Measurements from ENCODE around the gene DOK4.

DOK4 gene

GRCh38 chr16:57485916-57486857 is at the start of gene DOK4:
DOK4 (minus strand) TSS chr16:57486493; CDS start chr16:57479507, 6,986 bp downstream.
- peak; percentile 64 to 96 (median 79) for DNase-seq
- intact Hi-C loops (cut with DNase I): no loop called here

GRCh38 chr16:57535680-57536305 is 49.5 kb upstream of the DOK4 start:
- peak; percentile 76 to 98 (median 88) for DNase-seq
- intact Hi-C loops (cut with DNase I): no loop called here

- intact Hi-C loops (cut with DNase I): no loop called here
- peak in 2 of 10 donors; percentile 6 to 41 for DNase-seq
Observed at GRCh38 chr16:57534881-57535658, 48.8 kb upstream of the DOK4 start.

GRCh38 chr16:57534337-57534880 is 48.1 kb upstream of the DOK4 start:
- DNase-seq: peak in 3 of 10 donors; percentile 0 to 8 (median 6)
- intact Hi-C loops (cut with DNase I): no loop called here

GRCh38 chr16:57533431-57534336 is 47.4 kb upstream of the DOK4 start:
- DNase-seq: peak in 5 of 10 donors; percentile 6 to 76 (median 60)
- intact Hi-C loops (cut with DNase I): no loop called here

- DNase-seq: peak in 6 of 10 donors; percentile 2 to 57 (median 24)
Observed at GRCh38 chr16:57532266-57532625, 46.0 kb upstream of the DOK4 start.

GRCh38 chr16:57531635-57532265 is 45.5 kb upstream of the DOK4 start:
- peak in 6 of 10 donors; percentile 1 to 49 (median 8) for DNase-seq
- intact Hi-C loops (cut with DNase I): no loop called here

More at GRCh38 chr16:57532266-57532625, 46.0 kb upstream of the DOK4 start:
- intact Hi-C loops (cut with DNase I): no loop called here

GRCh38 chr16:57531253-57531575 is 44.9 kb upstream of the DOK4 start:
- DNase-seq: peak in 4 of 10 donors; percentile 2 to 10 (median 6)
- intact Hi-C loops (cut with DNase I): no loop called here

- intact Hi-C loops (cut with DNase I): no loop called here
Observed at GRCh38 chr16:57530522-57531252, 44.4 kb upstream of the DOK4 start.

GRCh38 chr16:57530104-57530521 is 43.8 kb upstream of the DOK4 start:
- peak in 4 of 10 donors; percentile 7 to 80 (median 40) for DNase-seq
- intact Hi-C loops (cut with DNase I): no loop called here

More at GRCh38 chr16:57530522-57531252, 44.4 kb upstream of the DOK4 start:
- DNase-seq: peak in 6 of 10 donors; percentile 1 to 68 (median 23)

GRCh38 chr16:57529391-57530103 is 43.3 kb upstream of the DOK4 start:
- DNase-seq: peak in 4 of 10 donors; percentile 2 to 57 (median 47)

GRCh38 chr16:57528499-57529390 is 42.5 kb upstream of the DOK4 start:
- DNase-seq: peak in 5 of 10 donors; percentile 5 to 88 (median 71)
- intact Hi-C loops (cut with DNase I): no loop called here

More at GRCh38 chr16:57529391-57530103, 43.3 kb upstream of the DOK4 start:
- intact Hi-C loops (cut with DNase I): no loop called here

GRCh38 chr16:57527610-57528360 is 41.5 kb upstream of the DOK4 start:
- DNase-seq: peak in 4 of 10 donors; percentile 2 to 54 (median 16)
- intact Hi-C loops (cut with DNase I): no loop called here

- intact Hi-C loops (cut with DNase I): no loop called here
- DNase-seq: peak in 4 of 10 donors; percentile 5 to 59 (median 42)
Observed at GRCh38 chr16:57527027-57527426, 40.7 kb upstream of the DOK4 start.

- intact Hi-C loops (cut with DNase I): no loop called here
- DNase-seq: peak in 3 of 10 donors; percentile 49 to 67 (median 61)
Observed at GRCh38 chr16:57526498-57526897, 40.2 kb upstream of the DOK4 start.

GRCh38 chr16:57525761-57526160 is 39.5 kb upstream of the DOK4 start:
- intact Hi-C loops (cut with DNase I): no loop called here

More at GRCh38 chr16:57525761-57526160, 39.5 kb upstream of the DOK4 start:
- DNase-seq: peak in 3 of 10 donors; percentile 59 to 80 (median 72)

Data from posterior cingulate gyrus (tissue), 11 donors.